C4-2B (cell line): ENCODE measurements around the gene PLA2G4B.

ENCODE experiments used
- ZFX ChIP-seq: fragments of 450-650 bp; IDR thresholded peaks from 2 replicates; pipeline ENCODE4 v1.6.1; 2017
- TF ChIP-seq, protein P1 (sequence below): fragments of 450-650 bp; conservative IDR thresholded peaks from 2 replicates; pipeline ENCODE4 v1.5.1; 2017; ENCODE audit warnings: mild to moderate bottlenecking

DNA sequence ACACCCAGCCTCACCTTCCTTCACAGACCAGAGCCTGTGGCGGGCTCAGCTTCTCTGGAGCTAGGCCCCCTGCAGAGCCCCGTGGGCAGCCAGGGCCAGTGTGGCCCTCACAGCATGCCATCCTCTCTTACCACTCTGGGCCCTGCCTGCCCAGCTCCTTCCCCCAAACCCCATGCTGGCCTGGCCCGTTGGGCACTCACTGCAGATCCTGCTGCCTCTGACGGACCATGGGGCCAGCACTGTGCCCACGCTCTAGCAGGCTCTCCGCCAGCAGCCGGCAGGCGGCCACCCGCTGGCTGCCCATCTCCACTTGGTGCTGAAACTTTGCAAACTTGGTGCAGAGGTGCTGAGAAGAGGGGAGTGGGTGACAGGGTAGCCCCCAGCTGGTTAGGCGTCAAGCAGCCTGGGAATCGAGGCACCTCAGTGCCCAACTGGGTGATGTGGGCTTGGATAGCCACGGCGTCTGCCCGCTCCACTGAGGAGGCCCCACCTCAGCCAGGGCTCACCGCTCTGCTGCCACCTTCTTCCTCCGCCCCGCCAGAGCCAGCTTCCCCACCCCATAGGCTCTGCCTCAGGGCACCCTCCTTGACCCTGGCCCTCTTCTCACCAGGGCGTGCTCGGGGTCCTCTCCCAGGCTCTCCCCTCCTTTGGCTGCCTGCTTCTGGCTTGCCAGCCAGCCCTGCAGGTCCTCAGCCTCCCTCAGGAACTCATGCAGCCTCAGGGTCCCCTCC is 32.7 kb downstream of the PLA2G4B start:
- TF ChIP-seq, protein P1, sequence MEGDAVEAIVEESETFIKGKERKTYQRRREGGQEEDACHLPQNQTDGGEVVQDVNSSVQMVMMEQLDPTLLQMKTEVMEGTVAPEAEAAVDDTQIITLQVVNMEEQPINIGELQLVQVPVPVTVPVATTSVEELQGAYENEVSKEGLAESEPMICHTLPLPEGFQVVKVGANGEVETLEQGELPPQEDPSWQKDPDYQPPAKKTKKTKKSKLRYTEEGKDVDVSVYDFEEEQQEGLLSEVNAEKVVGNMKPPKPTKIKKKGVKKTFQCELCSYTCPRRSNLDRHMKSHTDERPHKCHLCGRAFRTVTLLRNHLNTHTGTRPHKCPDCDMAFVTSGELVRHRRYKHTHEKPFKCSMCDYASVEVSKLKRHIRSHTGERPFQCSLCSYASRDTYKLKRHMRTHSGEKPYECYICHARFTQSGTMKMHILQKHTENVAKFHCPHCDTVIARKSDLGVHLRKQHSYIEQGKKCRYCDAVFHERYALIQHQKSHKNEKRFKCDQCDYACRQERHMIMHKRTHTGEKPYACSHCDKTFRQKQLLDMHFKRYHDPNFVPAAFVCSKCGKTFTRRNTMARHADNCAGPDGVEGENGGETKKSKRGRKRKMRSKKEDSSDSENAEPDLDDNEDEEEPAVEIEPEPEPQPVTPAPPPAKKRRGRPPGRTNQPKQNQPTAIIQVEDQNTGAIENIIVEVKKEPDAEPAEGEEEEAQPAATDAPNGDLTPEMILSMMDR, result no peak
- no peak for TF ChIP-seq ZFX
